ENCODE measurements around the gene GOLM1. TPM values are rescaled to one million over a fixed set of nuclear protein-coding genes. Genes with fewer than 3 reads are reported as not detected.

The GOLM1 gene
- total RNA-seq, 1 donor from 2014 or later = 10.1 TPM

GRCh38 chr9:86047361-86047760 lies 52.0 kb downstream of the GOLM1 start:
- H3K27ac Mint-ChIP-seq = no peak overlapping the region
- intact Hi-C loops (cut with micrococcal nuclease) = no loop called here

GRCh38 chr9:86046930-86047341 lies 52.4 kb downstream of the GOLM1 start:
- intact Hi-C loops (cut with micrococcal nuclease) = no loop called here
- DNase-seq (ENCODE audit: low spot score) = no peak
- H3K27ac Mint-ChIP-seq = no peak overlapping the region
- no peaks in the 10 kb centered on the region for H3K4me1 Mint-ChIP-seq (ENCODE audit: low read depth)
- no peaks in the 10 kb centered on the region for H3K36me3 Mint-ChIP-seq (ENCODE audit: low read depth)
- H3K4me3 Mint-ChIP-seq = no peak overlapping the region
- H3K27me3 Mint-ChIP-seq (ENCODE audit: insufficient read depth) = peaks cover 2% of the 10 kb centered on the region
- H3K9me3 Mint-ChIP-seq = no peaks in the 10 kb centered on the region

More at GRCh38 chr9:86047361-86047760, 52.0 kb downstream of the GOLM1 start:
- DNase-seq (ENCODE audit: low spot score) = no peak
- Mint-ChIP-seq H3K9me3 (no peaks in the 10 kb centered on the region), H3K36me3 (ENCODE audit: low read depth) (no peaks in the 10 kb centered on the region), H3K4me3 (no peak overlapping the region), H3K4me1 (ENCODE audit: low read depth) (no peaks in the 10 kb centered on the region), H3K27me3 (ENCODE audit: insufficient read depth) (peaks cover under 1% of the 10 kb centered on the region)

- no peak overlapping the region for H3K27ac Mint-ChIP-seq
- intact Hi-C loops (cut with micrococcal nuclease) = no loop called here
- H3K27me3 Mint-ChIP-seq (ENCODE audit: insufficient read depth) = peaks cover 2% of the 10 kb centered on the region
Observed at GRCh38 chr9:86046071-86046636, 53.2 kb downstream of the GOLM1 start.

GRCh38 chr9:86045654-86046053 lies 53.7 kb downstream of the GOLM1 start:
- H3K9me3 Mint-ChIP-seq = no peaks in the 10 kb centered on the region
- DNase-seq (ENCODE audit: low spot score) = no peak
- H3K27me3 Mint-ChIP-seq (ENCODE audit: insufficient read depth) = peaks cover 2% of the 10 kb centered on the region
- no peaks in the 10 kb centered on the region for H3K4me1 Mint-ChIP-seq (ENCODE audit: low read depth)
- H3K4me3 Mint-ChIP-seq = no peak overlapping the region
- H3K27ac Mint-ChIP-seq = no peak overlapping the region
- H3K36me3 Mint-ChIP-seq (ENCODE audit: low read depth) = no peaks in the 10 kb centered on the region
- intact Hi-C loops (cut with micrococcal nuclease) = no loop called here

More at GRCh38 chr9:86046071-86046636, 53.2 kb downstream of the GOLM1 start:
- no peak for DNase-seq (ENCODE audit: low spot score)
- H3K4me1 Mint-ChIP-seq (ENCODE audit: low read depth) = no peaks in the 10 kb centered on the region
- H3K4me3 Mint-ChIP-seq = no peak overlapping the region
- H3K9me3 Mint-ChIP-seq = no peaks in the 10 kb centered on the region
- no peaks in the 10 kb centered on the region for H3K36me3 Mint-ChIP-seq (ENCODE audit: low read depth)

GRCh38 chr9:86043999-86044398 lies 55.4 kb downstream of the GOLM1 start:
- H3K4me3 Mint-ChIP-seq = no peak overlapping the region
- no peak overlapping the region for H3K27ac Mint-ChIP-seq
- no peaks in the 10 kb centered on the region for H3K4me1 Mint-ChIP-seq (ENCODE audit: low read depth)
- H3K27me3 Mint-ChIP-seq (ENCODE audit: insufficient read depth) = peaks cover 2% of the 10 kb centered on the region
- no peak for DNase-seq (ENCODE audit: low spot score)
- intact Hi-C loops (cut with micrococcal nuclease) = no loop called here
- H3K36me3 Mint-ChIP-seq (ENCODE audit: low read depth) = no peaks in the 10 kb centered on the region
- no peaks in the 10 kb centered on the region for H3K9me3 Mint-ChIP-seq

GRCh38 chr9:86043586-86043985 lies 55.8 kb downstream of the GOLM1 start:
- no peak overlapping the region for H3K4me3 Mint-ChIP-seq
- intact Hi-C loops (cut with micrococcal nuclease) = no loop called here
- no peak overlapping the region for H3K27ac Mint-ChIP-seq
- H3K27me3 Mint-ChIP-seq (ENCODE audit: insufficient read depth) = peaks cover 2% of the 10 kb centered on the region
- H3K4me1 Mint-ChIP-seq (ENCODE audit: low read depth) = no peaks in the 10 kb centered on the region
- DNase-seq (ENCODE audit: low spot score) = no peak
- no peaks in the 10 kb centered on the region for H3K36me3 Mint-ChIP-seq (ENCODE audit: low read depth)
- no peaks in the 10 kb centered on the region for H3K9me3 Mint-ChIP-seq

GRCh38 chr9:86042199-86042978 lies 57.0 kb downstream of the GOLM1 start:
- Mint-ChIP-seq H3K36me3 (ENCODE audit: low read depth) (no peaks in the 10 kb centered on the region), H3K4me1 (ENCODE audit: low read depth) (no peaks in the 10 kb centered on the region), H3K27ac (no peak overlapping the region), H3K4me3 (no peak overlapping the region), H3K27me3 (ENCODE audit: insufficient read depth) (peaks cover 2% of the 10 kb centered on the region), H3K9me3 (no peaks in the 10 kb centered on the region)
- DNase-seq (ENCODE audit: low spot score) = no peak
- intact Hi-C loops (cut with micrococcal nuclease) = no loop called here

GRCh38 chr9:86041311-86041741 lies 58.0 kb downstream of the GOLM1 start:
- peaks cover 2% of the 10 kb centered on the region for H3K27me3 Mint-ChIP-seq (ENCODE audit: insufficient read depth)

GRCh38 chr9:86040861-86041155 lies 58.5 kb downstream of the GOLM1 start:
- Mint-ChIP-seq H3K36me3 (ENCODE audit: low read depth) (no peaks in the 10 kb centered on the region), H3K27me3 (ENCODE audit: insufficient read depth) (peaks cover 2% of the 10 kb centered on the region), H3K27ac (no peak overlapping the region), H3K9me3 (no peaks in the 10 kb centered on the region), H3K4me1 (ENCODE audit: low read depth) (no peaks in the 10 kb centered on the region), H3K4me3 (no peak overlapping the region)
- DNase-seq (ENCODE audit: low spot score) = no peak
- intact Hi-C loops (cut with micrococcal nuclease) = no loop called here

More at GRCh38 chr9:86041311-86041741, 58.0 kb downstream of the GOLM1 start:
- Mint-ChIP-seq H3K4me3 (no peak overlapping the region), H3K27ac (no peak overlapping the region), H3K4me1 (ENCODE audit: low read depth) (no peaks in the 10 kb centered on the region), H3K36me3 (ENCODE audit: low read depth) (no peaks in the 10 kb centered on the region), H3K9me3 (no peaks in the 10 kb centered on the region)
- intact Hi-C loops (cut with micrococcal nuclease) = no loop called here
- DNase-seq (ENCODE audit: low spot score) = no peak

- H3K4me3 Mint-ChIP-seq = no peak overlapping the region
- no peak overlapping the region for H3K27ac Mint-ChIP-seq
- H3K4me1 Mint-ChIP-seq (ENCODE audit: low read depth) = no peaks in the 10 kb centered on the region
- intact Hi-C loops (cut with micrococcal nuclease) = no loop called here
- H3K27me3 Mint-ChIP-seq (ENCODE audit: insufficient read depth) = peaks cover 2% of the 10 kb centered on the region
- no peaks in the 10 kb centered on the region for H3K36me3 Mint-ChIP-seq (ENCODE audit: low read depth)
- no peaks in the 10 kb centered on the region for H3K9me3 Mint-ChIP-seq
- no peak for DNase-seq (ENCODE audit: low spot score)
Observed at GRCh38 chr9:86039991-86040860, 59.1 kb downstream of the GOLM1 start.

GRCh38 chr9:86036555-86036954 lies 62.8 kb downstream of the GOLM1 start:
- Mint-ChIP-seq H3K27me3 (ENCODE audit: insufficient read depth) (no peaks in the 10 kb centered on the region), H3K36me3 (ENCODE audit: low read depth) (peaks cover 3% of the 10 kb centered on the region), H3K4me1 (ENCODE audit: low read depth) (no peaks in the 10 kb centered on the region), H3K4me3 (no peak overlapping the region), H3K9me3 (no peaks in the 10 kb centered on the region), H3K27ac (no peak overlapping the region)
- DNase-seq (ENCODE audit: low spot score) = no peak
- intact Hi-C loops (cut with micrococcal nuclease) = no loop called here

- peaks cover 3% of the 10 kb centered on the region for H3K36me3 Mint-ChIP-seq (ENCODE audit: low read depth)
- H3K9me3 Mint-ChIP-seq = no peaks in the 10 kb centered on the region
- intact Hi-C loops (cut with micrococcal nuclease) = no loop called here
- H3K27me3 Mint-ChIP-seq (ENCODE audit: insufficient read depth) = no peaks in the 10 kb centered on the region
- H3K27ac Mint-ChIP-seq = no peak overlapping the region
- H3K4me3 Mint-ChIP-seq = no peak overlapping the region
- DNase-seq (ENCODE audit: low spot score) = no peak
- H3K4me1 Mint-ChIP-seq (ENCODE audit: low read depth) = no peaks in the 10 kb centered on the region
Observed at GRCh38 chr9:86035827-86036440, 63.4 kb downstream of the GOLM1 start.

Data from activated T-helper 1 cell treated with anti-CD3 and anti-CD28 coated beads, Interleukin-12 subunit alpha, Interleukin-12 subunit beta, Interleukin-2, Interleukin-4 antibody, amounts not matched to agents 30 ng/mL and 10 ng/mL and 1 ng/mL, durations not matched to agents 14 hours and 24 hours and 36 hours (primary cell).